Coronary artery (tissue), 2 donors: ENCODE results near the gene OBSCN.

ENCODE experiments used
- DNase-seq: peaks from one replicate; pipeline ENCODE4 v3.0.0-alpha.2; 2017; ENCODE audit warnings: low spot score
- H3K27ac ChIP-seq, 2 donors: fragments of 200-600 bp; sonication (generic); one replicate each; pipeline ENCODE4 v1.5.1; 2016 to 2019
- H3K4me3 ChIP-seq: fragments of 200-600 bp; sonication (generic); 2 replicates; pipeline ENCODE4 v1.5.1; 2016; ENCODE audit warnings: mild to moderate bottlenecking, moderate library complexity
- TF ChIP-seq, protein P1 (sequence below): fragments of 200-600 bp; sonication (generic); IDR thresholded peaks from one replicate; pipeline ENCODE4 v1.5.1; 2019; ENCODE audit warnings: antibody characterized with exemption

Gene OBSCN

DNA sequence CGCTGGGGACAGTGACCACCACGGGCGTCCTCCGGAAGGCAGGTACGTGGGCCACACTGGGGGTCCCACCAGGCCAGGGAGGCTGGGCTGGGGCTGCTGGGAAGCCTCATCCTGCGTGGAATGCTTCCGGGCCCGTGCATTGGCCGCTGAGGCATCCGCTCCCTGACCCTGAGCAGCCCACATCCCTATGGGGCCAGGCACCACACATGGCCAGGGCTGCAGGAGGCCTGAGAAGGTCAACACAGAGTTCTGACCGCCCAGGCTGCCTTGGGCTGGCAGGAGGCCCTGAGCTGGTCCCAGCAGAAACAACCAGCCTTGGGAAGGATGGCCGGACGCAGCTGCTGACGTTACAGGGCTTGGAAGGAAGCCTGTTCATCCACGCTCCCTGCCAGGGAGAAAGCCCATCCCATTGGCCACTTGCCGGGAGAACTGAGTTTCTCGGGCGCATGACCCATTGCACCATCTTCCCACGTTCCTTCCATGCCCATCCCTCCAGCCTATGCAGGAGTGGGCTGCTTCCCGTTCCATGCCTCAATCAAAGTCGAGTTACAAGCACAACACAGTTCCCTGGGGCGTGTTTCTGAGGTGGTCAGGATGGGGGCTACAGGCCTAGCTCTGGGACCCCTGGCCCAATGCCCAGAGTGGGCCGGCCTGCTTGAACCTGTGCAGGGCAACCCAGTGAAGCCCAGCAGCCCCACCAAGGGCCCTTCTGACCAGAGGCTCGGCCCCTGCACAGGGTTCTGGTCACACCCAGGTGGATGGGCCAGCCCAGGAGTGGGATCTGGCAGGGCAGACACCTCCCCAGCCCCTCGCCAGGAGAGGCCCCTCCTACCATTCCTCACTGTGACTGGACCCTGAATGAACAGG, 167.1 kb downstream of the OBSCN start:
- no peak overlapping the region for H3K4me3 ChIP-seq
- TF ChIP-seq, protein P1, sequence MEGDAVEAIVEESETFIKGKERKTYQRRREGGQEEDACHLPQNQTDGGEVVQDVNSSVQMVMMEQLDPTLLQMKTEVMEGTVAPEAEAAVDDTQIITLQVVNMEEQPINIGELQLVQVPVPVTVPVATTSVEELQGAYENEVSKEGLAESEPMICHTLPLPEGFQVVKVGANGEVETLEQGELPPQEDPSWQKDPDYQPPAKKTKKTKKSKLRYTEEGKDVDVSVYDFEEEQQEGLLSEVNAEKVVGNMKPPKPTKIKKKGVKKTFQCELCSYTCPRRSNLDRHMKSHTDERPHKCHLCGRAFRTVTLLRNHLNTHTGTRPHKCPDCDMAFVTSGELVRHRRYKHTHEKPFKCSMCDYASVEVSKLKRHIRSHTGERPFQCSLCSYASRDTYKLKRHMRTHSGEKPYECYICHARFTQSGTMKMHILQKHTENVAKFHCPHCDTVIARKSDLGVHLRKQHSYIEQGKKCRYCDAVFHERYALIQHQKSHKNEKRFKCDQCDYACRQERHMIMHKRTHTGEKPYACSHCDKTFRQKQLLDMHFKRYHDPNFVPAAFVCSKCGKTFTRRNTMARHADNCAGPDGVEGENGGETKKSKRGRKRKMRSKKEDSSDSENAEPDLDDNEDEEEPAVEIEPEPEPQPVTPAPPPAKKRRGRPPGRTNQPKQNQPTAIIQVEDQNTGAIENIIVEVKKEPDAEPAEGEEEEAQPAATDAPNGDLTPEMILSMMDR = no peak
- DNase-seq = peak; percentile 92
- H3K27ac ChIP-seq = peak overlapping the region; percentile 87 to 88

DNA sequence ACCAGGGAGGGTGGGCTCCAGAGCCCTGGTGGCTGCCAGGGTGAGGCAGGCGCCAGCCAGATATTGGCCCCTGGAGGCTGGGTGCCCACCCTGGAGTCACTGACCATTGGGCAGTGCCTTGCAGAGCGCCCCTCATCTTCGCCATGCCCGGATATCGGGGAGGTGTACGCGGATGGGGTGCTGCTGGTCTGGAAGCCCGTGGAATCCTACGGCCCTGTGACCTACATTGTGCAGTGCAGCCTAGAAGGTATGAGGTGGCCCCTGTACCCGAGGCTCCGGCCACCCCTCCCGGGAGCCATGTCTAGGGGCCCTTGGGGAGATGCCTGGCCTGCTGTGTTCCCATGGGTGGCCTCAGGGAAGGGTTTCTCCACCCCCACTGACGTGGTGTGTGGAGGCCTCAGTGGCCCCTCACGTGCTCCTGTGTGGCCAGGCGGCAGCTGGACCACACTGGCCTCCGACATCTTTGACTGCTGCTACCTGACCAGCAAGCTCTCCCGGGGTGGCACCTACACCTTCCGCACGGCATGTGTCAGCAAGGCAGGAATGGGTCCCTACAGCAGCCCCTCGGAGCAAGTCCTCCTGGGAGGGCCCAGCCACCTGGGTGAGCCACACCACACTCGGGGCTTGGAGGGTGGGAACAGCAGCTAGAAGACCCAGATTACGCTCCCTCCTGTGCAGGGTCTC, 167.9 kb downstream of the OBSCN start:
- TF ChIP-seq, protein P1 = no peak
- DNase-seq = no peak
- Histone ChIP-seq H3K27ac (peak overlapping the region; percentile 87 to 88), H3K4me3 (no peak overlapping the region)

DNA sequence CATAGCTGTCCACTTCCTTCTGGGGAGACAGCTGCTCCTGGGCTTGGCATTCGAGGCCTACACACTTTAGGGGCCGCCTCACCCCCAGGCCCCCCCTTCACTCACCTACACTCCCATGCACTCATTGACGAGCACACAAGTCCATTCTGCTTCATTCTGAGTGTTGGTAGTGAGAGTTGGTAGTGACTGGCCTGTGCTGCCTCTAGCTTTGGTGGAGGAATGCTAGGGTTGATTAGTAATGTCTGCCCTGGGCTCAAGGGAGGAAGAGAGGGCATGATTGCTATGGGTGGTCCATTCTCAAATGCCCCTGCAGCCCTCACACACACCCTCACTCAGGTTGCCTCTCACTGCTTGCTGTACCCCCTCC, 168.4 kb downstream of the OBSCN start:
- H3K27ac ChIP-seq = peak overlapping the region; percentile 87 to 88
- H3K4me3 ChIP-seq = no peak overlapping the region
- TF ChIP-seq, protein P1 = no peak
- DNase-seq = no peak

DNA sequence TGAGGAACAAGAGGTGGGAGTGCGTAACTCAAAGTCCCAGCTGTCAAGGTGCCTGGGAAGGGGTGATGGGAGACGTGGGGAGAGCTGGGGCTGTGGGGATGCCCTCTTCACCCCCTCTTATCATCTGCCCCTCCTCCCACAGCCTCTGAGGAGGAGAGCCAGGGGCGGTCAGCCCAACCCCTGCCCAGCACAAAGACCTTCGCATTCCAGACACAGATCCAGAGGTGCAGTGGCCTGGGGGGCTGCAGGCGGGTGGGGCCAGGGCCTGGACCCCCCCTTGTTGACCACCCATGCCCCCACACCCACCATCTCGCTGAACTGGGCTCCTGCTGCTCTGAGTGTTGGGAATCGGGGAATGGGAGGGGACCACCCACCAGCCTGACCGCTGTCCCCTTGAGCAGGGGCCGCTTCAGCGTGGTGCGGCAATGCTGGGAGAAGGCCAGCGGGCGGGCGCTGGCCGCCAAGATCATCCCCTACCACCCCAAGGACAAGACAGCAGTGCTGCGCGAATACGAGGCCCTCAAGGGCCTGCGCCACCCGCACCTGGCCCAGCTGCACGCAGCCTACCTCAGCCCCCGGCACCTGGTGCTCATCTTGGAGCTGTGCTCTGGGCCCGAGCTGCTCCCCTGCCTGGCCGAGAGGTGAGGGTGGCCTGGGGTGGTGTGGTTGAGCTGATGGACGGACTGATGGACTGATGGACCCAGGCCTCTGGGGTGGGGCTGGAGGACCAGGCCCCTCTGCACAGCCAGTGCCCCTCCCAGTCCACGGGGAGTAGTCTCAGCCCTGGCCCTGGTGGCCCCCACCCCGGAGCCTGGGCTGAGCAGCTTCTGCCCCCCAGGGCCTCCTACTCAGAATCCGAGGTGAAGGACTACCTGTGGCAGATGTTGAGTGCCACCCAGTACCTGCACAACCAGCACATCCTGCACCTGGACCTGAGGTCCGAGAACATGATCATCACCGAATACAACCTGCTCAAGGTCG, 169.1 kb downstream of the OBSCN start:
- peak overlapping the region in 1 of 2 donors; percentile 87 for H3K27ac ChIP-seq

DNA sequence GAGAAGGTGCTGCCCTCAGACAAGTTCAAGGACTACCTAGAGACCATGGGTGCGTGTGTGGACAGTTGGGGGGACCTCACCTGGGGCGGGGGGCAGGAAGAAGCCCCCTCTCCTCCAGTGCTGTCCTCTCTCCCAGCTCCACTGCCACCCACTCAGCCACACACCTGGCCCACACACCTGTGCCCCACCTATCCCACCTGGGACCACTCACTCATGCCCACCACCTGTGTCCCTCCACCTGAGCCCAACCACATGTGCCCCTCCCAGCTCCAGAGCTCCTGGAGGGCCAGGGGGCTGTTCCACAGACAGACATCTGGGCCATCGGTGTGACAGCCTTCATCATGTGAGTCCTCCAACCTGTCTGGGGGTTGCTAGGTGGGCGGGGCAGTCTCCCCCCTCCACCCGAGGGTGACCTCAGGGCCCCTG, 169.8 kb downstream of the OBSCN start:
- TF ChIP-seq, protein P1 = no peak
- peak overlapping the region; percentile 84 for H3K4me3 ChIP-seq
- peak overlapping the region in 1 of 2 donors; percentile 83 for H3K27ac ChIP-seq
- DNase-seq = no peak

More for the DNA sequence above, 169.1 kb downstream of the OBSCN start:
- H3K4me3 ChIP-seq = no peak overlapping the region
- DNase-seq = no peak
- TF ChIP-seq, protein P1 = no peak

DNA sequence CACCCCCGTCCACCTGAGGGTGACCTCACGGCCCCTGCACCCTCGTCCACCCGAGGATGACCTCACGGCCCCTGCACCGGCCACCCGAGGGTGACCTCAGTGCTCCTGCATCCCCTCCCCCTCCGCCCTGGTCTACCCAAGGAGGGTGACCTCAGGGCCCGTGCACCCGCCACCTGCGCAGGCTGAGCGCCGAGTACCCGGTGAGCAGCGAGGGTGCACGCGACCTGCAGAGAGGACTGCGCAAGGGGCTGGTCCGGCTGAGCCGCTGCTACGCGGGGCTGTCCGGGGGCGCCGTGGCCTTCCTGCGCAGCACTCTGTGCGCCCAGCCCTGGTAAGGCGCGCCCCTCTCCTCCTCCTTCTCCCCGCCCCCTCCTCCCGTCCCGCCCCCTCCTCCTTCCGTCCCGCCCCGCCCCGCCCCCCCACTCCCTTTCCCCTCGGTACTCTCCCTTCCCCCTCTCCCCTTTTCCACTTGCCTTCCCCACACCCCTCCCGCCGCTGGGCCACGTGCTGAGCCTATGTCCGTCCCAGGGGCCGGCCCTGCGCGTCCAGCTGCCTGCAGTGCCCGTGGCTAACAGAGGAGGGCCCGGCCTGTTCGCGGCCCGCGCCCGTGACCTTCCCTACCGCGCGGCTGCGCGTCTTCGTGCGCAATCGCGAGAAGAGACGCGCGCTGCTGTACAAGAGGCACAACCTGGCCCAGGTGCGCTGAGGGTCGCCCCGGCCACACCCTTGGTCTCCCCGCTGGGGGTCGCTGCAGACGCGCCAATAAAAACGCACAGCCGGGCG, 170.4 kb downstream of the OBSCN start:
- TF ChIP-seq, protein P1 = peak; percentile 31
- H3K27ac ChIP-seq = peak overlapping the region; percentile 66 to 83
- DNase-seq = no peak
- peak overlapping the region; percentile 84 for H3K4me3 ChIP-seq
